A673 (cell line): Measurements from ENCODE around the gene TAF5L. TPM values are rescaled to one million over a fixed set of nuclear protein-coding genes. Genes with fewer than 3 reads are reported as not detected.

Experiments
- BruUV-seq: library from RNA; stranded (reverse); fragments of 400-500 nt; replicated peaks from 2 replicates; lab custom pipeline; 2021; lab: Mats Ljungman, UMichigan
- CTCF ChIA-PET: fragments of 300-600 bp; sonication (Branson Sonifier 250); formaldehyde crosslinking; loops from one replicate; lab custom pipeline; 2022; ENCODE audit warnings: antibody characterized with exemption; lab: Charles Lee
- POLR2A ChIA-PET: fragments of 300-600 bp; sonication (Branson Sonifier 250); formaldehyde crosslinking; loops from one replicate; lab custom pipeline; 2022; ENCODE audit warnings: antibody characterized with exemption; ENCODE audit not compliant: low non-redundant PET; lab: Charles Lee
- DNase-seq: peaks from one replicate; pipeline ENCODE4 v3.0.0-alpha.2; 2015; ENCODE audit warnings: low spot score
- H3K27ac ChIP-seq: fragments of 200-600 bp; sonication (generic); 2 replicates; pipeline ENCODE4 v1.5.1; 2016; ENCODE audit warnings: mixed run types, low read depth, mild to moderate bottlenecking, mixed read lengths, antibody characterized with exemption, low read length; ENCODE audit not compliant: poor library complexity, severe bottlenecking
- H3K27me3 ChIP-seq: fragments of 200-600 bp; sonication (generic); replicated peaks from 2 replicates; pipeline ENCODE4 v1.6.1; 2017; ENCODE audit warnings: mixed run types, low read depth, mild to moderate bottlenecking, mixed read lengths, antibody characterized with exemption, low read length; ENCODE audit not compliant: insufficient read depth, poor library complexity
- H3K36me3 ChIP-seq: fragments of 200-600 bp; sonication (generic); 2 replicates; pipeline ENCODE4 v1.6.1; 2016; ENCODE audit warnings: mixed run types, mild to moderate bottlenecking, mixed read lengths, antibody characterized with exemption, low read length; ENCODE audit not compliant: insufficient read depth, poor library complexity, severe bottlenecking
- H3K4me1 ChIP-seq: fragments of 200-600 bp; sonication (generic); 2 replicates; pipeline ENCODE4 v1.6.1; 2017; ENCODE audit warnings: mixed run types, mild to moderate bottlenecking, mixed read lengths, antibody characterized with exemption, low read length; ENCODE audit not compliant: insufficient read depth, poor library complexity, severe bottlenecking
- H3K4me3 ChIP-seq: fragments of 200-600 bp; sonication (generic); 2 replicates; pipeline ENCODE4 v1.5.1; 2016; ENCODE audit warnings: low read depth, mixed run types, mild to moderate bottlenecking, mixed read lengths, low read length; ENCODE audit not compliant: poor library complexity, severe bottlenecking
- H3K9me3 ChIP-seq: fragments of 200-600 bp; sonication (generic); 2 replicates; pipeline ENCODE4 v1.6.1; 2016; ENCODE audit warnings: mixed run types, low read depth, mild to moderate bottlenecking, mixed read lengths, antibody characterized with exemption, low read length; ENCODE audit not compliant: poor library complexity, severe bottlenecking
- EZH2 ChIP-seq: fragments of 200-600 bp; sonication (generic); IDR thresholded peaks from 2 replicates; pipeline ENCODE4 v1.6.1; 2017; ENCODE audit warnings: borderline replicate concordance, low read depth, mild to moderate bottlenecking, mixed read lengths, antibody characterized with exemption, low read length; ENCODE audit not compliant: poor library complexity, severe bottlenecking
- intact Hi-C: fragments of 100-400 bp; cut with micrococcal nuclease; formaldehyde crosslinking; loops from one replicate; pipeline ENCODE4 v1.10.0; 2022; ENCODE audit not compliant: unreplicated experiment
- total RNA-seq: library from RNA; stranded (reverse); gene quantifications from 2 replicates; pipeline ENCODE4 v1.2.3, GENCODE V29; 2021
- TF ChIP-seq, protein P1 (sequence below): fragments of 300-800, 200-600 bp; sonication (generic); conservative IDR thresholded peaks from 2 replicates; pipeline ENCODE4 v1.5.1; 2017; ENCODE audit warnings: low read depth, mild to moderate bottlenecking, antibody characterized with exemption, low read length, moderate library complexity, mixed read lengths

Gene TAF5L
- total RNA-seq, 1 experiment from 2014 or later = 33.4 TPM

DNA sequence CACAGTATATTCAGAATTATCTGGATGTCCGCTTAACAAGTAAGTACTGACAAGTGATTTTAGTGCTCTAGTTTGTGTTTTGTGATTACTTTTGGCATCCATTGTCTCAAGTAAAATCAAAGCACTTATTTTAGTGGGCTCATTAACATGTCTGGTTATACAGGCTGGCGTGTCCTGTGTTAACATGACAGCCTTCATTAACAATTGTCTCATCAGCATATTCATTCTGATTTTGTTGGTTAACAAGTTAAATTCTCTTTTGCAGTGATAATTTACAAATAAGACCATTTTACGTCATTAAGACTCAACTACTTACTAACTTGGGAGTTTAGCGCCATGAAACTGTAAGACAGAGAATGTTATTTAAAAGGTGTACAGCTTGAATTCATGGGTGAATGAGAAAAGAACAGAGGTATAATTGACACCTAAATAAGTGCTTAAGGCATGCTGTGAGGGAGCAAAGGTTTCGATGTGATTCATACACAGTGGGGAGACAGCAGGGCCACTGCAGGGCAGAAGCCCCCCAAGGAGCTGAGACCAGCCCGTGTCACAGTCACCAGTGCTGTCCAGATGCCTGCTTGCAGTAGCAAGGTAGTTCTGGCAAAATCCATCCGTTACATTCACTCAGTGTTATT, 22.4 kb downstream of the TAF5L start:
- Histone ChIP-seq H3K27me3 (no peaks in the 10 kb centered on the region), H3K27ac (no peak overlapping the region), H3K4me3 (no peak overlapping the region), H3K36me3 (peaks cover 45% of the 10 kb centered on the region), H3K4me1 (no peaks in the 10 kb centered on the region), H3K9me3 (no peaks in the 10 kb centered on the region)
- no TSS peak for BruUV-seq
- CTCF ChIA-PET = no interaction called here
- TF ChIP-seq, protein P1, sequence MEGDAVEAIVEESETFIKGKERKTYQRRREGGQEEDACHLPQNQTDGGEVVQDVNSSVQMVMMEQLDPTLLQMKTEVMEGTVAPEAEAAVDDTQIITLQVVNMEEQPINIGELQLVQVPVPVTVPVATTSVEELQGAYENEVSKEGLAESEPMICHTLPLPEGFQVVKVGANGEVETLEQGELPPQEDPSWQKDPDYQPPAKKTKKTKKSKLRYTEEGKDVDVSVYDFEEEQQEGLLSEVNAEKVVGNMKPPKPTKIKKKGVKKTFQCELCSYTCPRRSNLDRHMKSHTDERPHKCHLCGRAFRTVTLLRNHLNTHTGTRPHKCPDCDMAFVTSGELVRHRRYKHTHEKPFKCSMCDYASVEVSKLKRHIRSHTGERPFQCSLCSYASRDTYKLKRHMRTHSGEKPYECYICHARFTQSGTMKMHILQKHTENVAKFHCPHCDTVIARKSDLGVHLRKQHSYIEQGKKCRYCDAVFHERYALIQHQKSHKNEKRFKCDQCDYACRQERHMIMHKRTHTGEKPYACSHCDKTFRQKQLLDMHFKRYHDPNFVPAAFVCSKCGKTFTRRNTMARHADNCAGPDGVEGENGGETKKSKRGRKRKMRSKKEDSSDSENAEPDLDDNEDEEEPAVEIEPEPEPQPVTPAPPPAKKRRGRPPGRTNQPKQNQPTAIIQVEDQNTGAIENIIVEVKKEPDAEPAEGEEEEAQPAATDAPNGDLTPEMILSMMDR = no peak
- TF ChIP-seq EZH2 = no peak
- no peak for DNase-seq
- POLR2A ChIA-PET = no interaction called here
- intact Hi-C loops = no loop called here

DNA sequence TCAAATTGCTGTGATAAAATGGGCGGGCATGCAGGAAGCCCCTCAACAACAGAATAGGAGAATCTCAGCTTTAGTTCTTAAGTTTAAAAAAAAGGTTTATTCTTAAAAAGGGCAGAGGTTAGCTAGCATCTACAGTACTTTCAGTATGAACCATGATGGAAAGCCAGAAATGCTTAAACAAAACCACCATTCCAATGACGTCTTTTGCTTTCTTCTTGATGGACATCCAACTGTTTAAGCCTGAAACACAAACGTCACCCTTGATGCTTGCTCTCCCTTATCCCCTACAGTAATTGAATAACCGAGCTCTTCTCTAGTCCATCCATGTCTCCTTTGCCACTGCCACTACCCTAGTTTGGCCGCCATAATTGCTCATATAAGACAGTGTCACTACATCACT, 25.7 kb downstream of the TAF5L start:
- no peaks in the 10 kb centered on the region for H3K9me3 ChIP-seq
- H3K27ac ChIP-seq = no peak overlapping the region
- intact Hi-C loops = no loop called here
- no peaks in the 10 kb centered on the region for H3K4me1 ChIP-seq
- no peaks in the 10 kb centered on the region for H3K27me3 ChIP-seq
- DNase-seq = no peak
- peaks cover 27% of the 10 kb centered on the region for H3K36me3 ChIP-seq
- H3K4me3 ChIP-seq = no peak overlapping the region
- ChIA-PET CTCF (no interaction called here), POLR2A (no interaction called here)
- TF ChIP-seq EZH2 = no peak
- TF ChIP-seq, protein P1 = no peak
- BruUV-seq = no TSS peak

DNA sequence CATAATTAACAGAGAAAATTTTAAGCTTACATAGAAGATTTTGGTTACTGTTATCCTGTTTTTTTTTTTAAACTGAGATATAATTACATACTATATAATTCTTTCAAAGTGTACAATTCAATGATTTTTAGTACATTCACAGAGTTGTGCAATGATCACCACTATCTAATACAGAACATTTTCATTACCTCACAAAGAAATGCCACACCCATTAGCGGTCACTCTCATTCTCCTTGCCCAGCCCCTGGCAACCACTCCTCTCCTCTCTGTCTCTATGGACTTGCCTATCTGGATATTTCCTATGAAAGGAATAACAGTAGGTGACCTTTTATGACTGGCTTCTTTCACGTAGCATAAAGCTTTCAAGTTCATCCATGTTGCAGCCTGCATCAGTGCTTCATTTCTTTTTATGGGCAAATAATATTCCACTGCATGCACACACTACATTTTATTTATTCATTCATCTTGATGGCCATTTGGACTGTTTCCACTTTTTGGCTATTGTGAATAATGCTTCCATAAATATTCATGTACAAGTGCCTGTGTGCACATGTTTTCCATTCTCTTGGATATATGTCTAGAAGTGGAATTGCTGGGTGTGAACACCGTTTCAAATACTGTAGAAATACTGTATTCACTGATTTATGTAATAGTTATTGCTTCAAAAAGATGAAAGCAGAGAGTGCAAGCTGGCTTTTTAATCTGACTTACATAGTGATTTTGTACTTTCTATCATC, 26.5 kb downstream of the TAF5L start:
- H3K4me3 ChIP-seq = no peak overlapping the region
- peaks cover 31% of the 10 kb centered on the region for H3K36me3 ChIP-seq
- no TSS peak for BruUV-seq
- H3K4me1 ChIP-seq = no peaks in the 10 kb centered on the region
- DNase-seq = no peak
- TF ChIP-seq, protein P1 = no peak
- no peak for TF ChIP-seq EZH2
- no peak overlapping the region for H3K27ac ChIP-seq
- intact Hi-C loops = no loop called here
- ChIA-PET CTCF (no interaction called here), POLR2A (no interaction called here)
- no peaks in the 10 kb centered on the region for H3K27me3 ChIP-seq
- H3K9me3 ChIP-seq = no peaks in the 10 kb centered on the region
